OCI-LY1 (cell line): ENCODE results near the gene TAF7.

Experiments used
- EZH2 ChIP-seq: fragments of 200-600 bp; sonication (generic), shearing (Covaris generic); IDR thresholded peaks from 2 replicates; pipeline ENCODE4 v1.8.0; 2017; ENCODE audit warnings: borderline replicate concordance, mixed run types, mild to moderate bottlenecking, antibody characterized with exemption, low read length, moderate library complexity, mixed read lengths
- TF ChIP-seq, protein P1 (sequence below): fragments of 200-600 bp; sonication (generic), shearing (Covaris generic); IDR thresholded peaks from 2 replicates; pipeline ENCODE4 v1.5.1; 2017; ENCODE audit warnings: mild to moderate bottlenecking, antibody characterized with exemption, low read length, moderate library complexity, mixed read lengths

DNA sequence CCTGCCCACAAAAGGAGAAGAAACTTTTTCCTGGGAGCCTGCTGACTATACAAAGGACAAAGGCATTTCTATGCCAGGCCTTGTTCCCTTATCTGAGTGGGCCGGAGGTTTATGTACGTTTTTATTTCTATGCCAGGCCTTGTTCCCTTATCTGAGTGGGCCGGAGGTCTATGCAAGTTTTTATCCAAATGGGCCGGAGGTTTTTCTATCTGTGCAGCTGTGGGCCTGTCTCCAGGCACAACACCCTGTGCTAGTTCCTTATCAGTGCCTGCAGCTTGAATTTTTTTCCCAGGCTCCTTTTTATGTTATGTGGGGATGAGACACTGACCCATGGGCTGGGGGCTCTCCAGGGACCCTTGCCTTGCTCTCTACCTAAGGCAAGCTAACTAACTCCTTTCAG, 22.2 kb downstream of the TAF7 start:
- no peak for TF ChIP-seq EZH2
- TF ChIP-seq, protein P1, sequence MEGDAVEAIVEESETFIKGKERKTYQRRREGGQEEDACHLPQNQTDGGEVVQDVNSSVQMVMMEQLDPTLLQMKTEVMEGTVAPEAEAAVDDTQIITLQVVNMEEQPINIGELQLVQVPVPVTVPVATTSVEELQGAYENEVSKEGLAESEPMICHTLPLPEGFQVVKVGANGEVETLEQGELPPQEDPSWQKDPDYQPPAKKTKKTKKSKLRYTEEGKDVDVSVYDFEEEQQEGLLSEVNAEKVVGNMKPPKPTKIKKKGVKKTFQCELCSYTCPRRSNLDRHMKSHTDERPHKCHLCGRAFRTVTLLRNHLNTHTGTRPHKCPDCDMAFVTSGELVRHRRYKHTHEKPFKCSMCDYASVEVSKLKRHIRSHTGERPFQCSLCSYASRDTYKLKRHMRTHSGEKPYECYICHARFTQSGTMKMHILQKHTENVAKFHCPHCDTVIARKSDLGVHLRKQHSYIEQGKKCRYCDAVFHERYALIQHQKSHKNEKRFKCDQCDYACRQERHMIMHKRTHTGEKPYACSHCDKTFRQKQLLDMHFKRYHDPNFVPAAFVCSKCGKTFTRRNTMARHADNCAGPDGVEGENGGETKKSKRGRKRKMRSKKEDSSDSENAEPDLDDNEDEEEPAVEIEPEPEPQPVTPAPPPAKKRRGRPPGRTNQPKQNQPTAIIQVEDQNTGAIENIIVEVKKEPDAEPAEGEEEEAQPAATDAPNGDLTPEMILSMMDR = no peak
